Esophagus squamous epithelium (tissue), 4 donors: ENCODE results near the gene COA6.

Experiments
- CTCF ChIP-seq, 6 experiments: fragments of 450-650 bp in 4 of 6; fragments of 200-600 bp in 2 of 6; sonication (generic) in 2 of 6; IDR thresholded peaks; one replicate each; pipeline ENCODE4 v1.5.1; 2016 to 2019; ENCODE audit warnings: antibody characterized with exemption in 6 of 6, mild to moderate bottlenecking in 4 of 6, moderate library complexity in 4 of 6
- POLR2A ChIP-seq, 4 donors: fragments of 450-650 bp; IDR thresholded peaks; one replicate each; pipeline ENCODE4 v1.6.1; 2017; ENCODE audit warnings: antibody characterized with exemption in 4 of 4, mild to moderate bottlenecking in 4 of 4, moderate library complexity in 3 of 4

GRCh38 chr1:234388094-234388493 is 14.8 kb downstream of the COA6 start:
- no peak for TF ChIP-seq CTCF (IDR thresholded peaks at IDR 0.05)
- no peak for TF ChIP-seq POLR2A (IDR thresholded peaks at IDR 0.05)
